ENCODE measurements around the gene MANEAL.
"Not testable (repeated sequence)": the region's sequence is repeated elsewhere in the genome, so short reads cannot be mapped to it uniquely, and the experiment has no call there.

The MANEAL gene

GRCh38 chr1:37764888-37765441 is 28.7 kb upstream of the MANEAL start, which contains the start of gene EPHA10:
TSS of gene EPHA10 (minus strand) at chr1:37765120. CDS start at chr1:37765066, 54 bp downstream.
- peaks cover 14% of the 10 kb centered on the region for H3K4me1 Mint-ChIP-seq (ENCODE audit: low read depth)
- H3K27me3 Mint-ChIP-seq, result peaks cover 51% of the 10 kb centered on the region

GRCh38 chr1:37765916-37766664 is 27.6 kb upstream of the MANEAL start:
- H3K27me3 Mint-ChIP-seq, result peaks cover 56% of the 10 kb centered on the region
- no peaks in the 10 kb centered on the region for H3K36me3 Mint-ChIP-seq
- H3K4me1 Mint-ChIP-seq (ENCODE audit: low read depth), result peaks cover 14% of the 10 kb centered on the region
- peaks cover 4% of the 10 kb centered on the region for H3K9me3 Mint-ChIP-seq (ENCODE audit: low read depth)
- H3K27ac Mint-ChIP-seq, result no peak overlapping the region
- peak overlapping the region; percentile 23 for H3K4me3 Mint-ChIP-seq

More at GRCh38 chr1:37764888-37765441, 28.7 kb upstream of the MANEAL start, which contains the start of gene EPHA10:
- Mint-ChIP-seq H3K4me3 (peak within 1 kb of the TSS; percentile 23), H3K9me3 (ENCODE audit: low read depth) (peaks cover 4% of the 10 kb centered on the region), H3K36me3 (no peaks in the 10 kb centered on the region), H3K27ac (no peak within 1 kb of the TSS)

DNA sequence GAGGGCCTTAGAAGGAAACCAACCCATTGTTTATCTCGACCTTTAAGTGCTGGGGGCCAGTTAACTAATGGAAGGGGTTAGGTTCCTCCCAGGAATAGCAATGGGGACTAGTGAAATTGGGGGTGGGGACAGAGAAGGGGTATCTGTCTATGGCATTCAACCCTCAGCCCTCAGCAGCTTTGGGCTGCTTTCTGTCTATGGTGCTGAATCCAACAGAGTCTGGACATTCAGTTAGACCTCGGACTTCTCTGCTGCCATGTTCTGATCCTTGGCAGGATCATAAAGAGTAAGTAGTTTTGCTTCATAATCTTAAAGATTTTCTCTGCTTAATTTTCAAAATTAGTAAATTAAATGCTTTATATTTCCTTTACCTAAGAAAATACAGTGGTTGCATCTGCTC is 26.2 kb upstream of the MANEAL start:
- H3K27ac Mint-ChIP-seq, result no peak overlapping the region

GRCh38 chr1:37771440-37771839 is 22.2 kb upstream of the MANEAL start:
- not testable (repeated sequence) for H3K4me3 Mint-ChIP-seq; H3K4me1 Mint-ChIP-seq (ENCODE audit: low read depth); H3K9me3 Mint-ChIP-seq (ENCODE audit: low read depth); H3K36me3 Mint-ChIP-seq; H3K27ac Mint-ChIP-seq
- H3K27me3 Mint-ChIP-seq, result peaks cover 25% of the 10 kb centered on the region

More for the DNA sequence above, 26.2 kb upstream of the MANEAL start:
- H3K4me3 Mint-ChIP-seq, result no peak overlapping the region
- H3K9me3 Mint-ChIP-seq (ENCODE audit: low read depth), result peaks cover 4% of the 10 kb centered on the region
- H3K4me1 Mint-ChIP-seq (ENCODE audit: low read depth), result peaks cover 14% of the 10 kb centered on the region
- peaks cover 51% of the 10 kb centered on the region for H3K27me3 Mint-ChIP-seq
- no peaks in the 10 kb centered on the region for H3K36me3 Mint-ChIP-seq

DNA sequence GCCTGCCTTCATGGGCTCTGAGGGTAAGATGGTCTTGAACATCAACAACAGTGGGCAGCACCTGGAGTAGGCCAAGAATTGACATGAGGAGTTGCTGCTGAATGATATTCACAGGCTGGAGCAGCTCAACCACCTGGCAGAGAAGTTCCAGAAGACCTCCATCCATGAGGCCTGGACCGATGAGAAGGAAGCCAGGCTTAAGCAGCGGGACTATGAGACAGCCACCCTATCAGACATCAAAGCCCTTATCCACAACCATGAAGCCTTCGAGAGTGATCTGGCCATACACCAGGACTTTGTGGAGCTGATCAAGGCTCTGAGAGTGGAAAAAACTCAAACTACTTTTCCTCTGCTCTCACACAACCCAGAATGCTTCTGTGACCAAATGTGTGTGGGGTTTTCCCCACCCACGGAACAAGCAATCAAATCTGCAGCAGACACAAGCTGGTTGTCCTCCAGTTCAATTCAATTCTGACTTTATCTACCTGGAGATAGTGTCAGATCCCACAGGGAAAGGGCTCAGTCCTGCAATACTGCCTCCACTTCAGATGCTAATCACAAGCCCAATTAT is 16.6 kb upstream of the MANEAL start:
- no peaks in the 10 kb centered on the region for H3K36me3 Mint-ChIP-seq

GRCh38 chr1:37778654-37779053 is 15.0 kb upstream of the MANEAL start:
- Mint-ChIP-seq H3K9me3 (ENCODE audit: low read depth) (no peaks in the 10 kb centered on the region), H3K36me3 (no peaks in the 10 kb centered on the region), H3K27ac (no peak overlapping the region), H3K27me3 (peaks cover 3% of the 10 kb centered on the region), H3K4me3 (no peak overlapping the region), H3K4me1 (ENCODE audit: low read depth) (peaks cover 4% of the 10 kb centered on the region)

More for the DNA sequence above, 16.6 kb upstream of the MANEAL start:
- H3K9me3 Mint-ChIP-seq (ENCODE audit: low read depth), result no peaks in the 10 kb centered on the region
- no peak overlapping the region for H3K27ac Mint-ChIP-seq
- peaks cover 4% of the 10 kb centered on the region for H3K4me1 Mint-ChIP-seq (ENCODE audit: low read depth)
- no peak overlapping the region for H3K4me3 Mint-ChIP-seq
- H3K27me3 Mint-ChIP-seq, result peaks cover 3% of the 10 kb centered on the region

- Mint-ChIP-seq H3K9me3 (ENCODE audit: low read depth) (no peaks in the 10 kb centered on the region), H3K36me3 (no peaks in the 10 kb centered on the region), H3K27ac (no peak overlapping the region), H3K4me3 (no peak overlapping the region), H3K27me3 (peaks cover 9% of the 10 kb centered on the region), H3K4me1 (ENCODE audit: low read depth) (peaks cover under 1% of the 10 kb centered on the region)
Measured at GRCh38 chr1:37782491-37782890, 11.2 kb upstream of the MANEAL start.

- no peaks in the 10 kb centered on the region for H3K36me3 Mint-ChIP-seq
- no peaks in the 10 kb centered on the region for H3K9me3 Mint-ChIP-seq (ENCODE audit: low read depth)
- peaks cover 8% of the 10 kb centered on the region for H3K4me1 Mint-ChIP-seq (ENCODE audit: low read depth)
- no peak overlapping the region for H3K27ac Mint-ChIP-seq
- H3K27me3 Mint-ChIP-seq, result peaks cover 20% of the 10 kb centered on the region
- peak overlapping the region; percentile 47 for H3K4me3 Mint-ChIP-seq
Measured at GRCh38 chr1:37792943-37793686, 532 bp upstream of the MANEAL start.

DNA sequence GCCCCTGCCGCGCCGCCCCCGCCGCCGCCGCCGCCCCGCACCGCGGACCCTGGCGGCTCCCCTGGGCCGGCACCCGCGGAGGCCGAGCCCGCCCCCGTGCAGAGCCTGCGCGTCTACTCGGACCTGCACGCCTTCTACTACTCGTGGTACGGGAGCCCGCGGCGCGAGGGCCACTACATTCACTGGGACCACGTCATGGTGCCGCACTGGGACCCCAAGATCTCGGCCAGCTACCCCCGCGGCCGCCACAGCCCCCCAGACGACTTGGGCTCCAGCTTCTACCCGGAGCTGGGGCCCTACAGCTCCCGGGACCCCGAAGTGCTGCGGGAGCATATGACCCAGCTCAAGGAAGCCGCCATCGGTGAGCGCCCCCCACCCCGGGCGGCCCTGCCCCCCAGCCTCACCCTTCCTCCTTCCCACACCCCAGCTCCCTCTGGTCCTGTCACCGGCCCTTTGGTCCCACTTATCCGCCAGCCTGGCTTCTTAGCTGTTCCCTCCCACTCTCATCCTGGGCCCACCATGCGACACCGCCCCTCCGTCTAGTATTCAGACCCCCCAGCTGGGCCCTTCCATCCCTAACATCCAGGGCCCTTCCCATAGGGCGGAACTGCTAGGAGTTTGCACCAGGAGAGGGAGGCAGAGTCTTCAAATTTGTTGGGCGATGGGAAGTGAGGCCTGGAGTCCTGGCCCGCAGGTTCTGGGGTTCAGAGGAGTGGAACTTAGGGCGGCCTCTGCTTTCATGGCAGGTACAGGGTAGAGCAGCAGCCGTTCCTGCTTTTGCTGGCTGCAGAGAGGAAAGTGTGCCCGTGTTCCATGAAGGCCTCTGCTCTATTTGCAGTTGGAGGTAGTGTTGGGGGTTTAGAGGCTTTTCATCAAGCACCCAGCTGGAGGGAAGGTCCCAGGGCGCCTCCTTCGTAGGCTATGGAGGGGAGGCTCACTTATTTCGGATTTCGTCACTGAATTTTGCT is 1.0 kb downstream of the MANEAL start:
- Mint-ChIP-seq H3K36me3 (peaks cover 2% of the 10 kb centered on the region), H3K27me3 (peaks cover 17% of the 10 kb centered on the region), H3K4me1 (ENCODE audit: low read depth) (peaks cover 8% of the 10 kb centered on the region), H3K27ac (no peak overlapping the region), H3K9me3 (ENCODE audit: low read depth) (no peaks in the 10 kb centered on the region), H3K4me3 (peak overlapping the region; percentile 77)

GRCh38 chr1:37795340-37796125 is 1.9 kb downstream of the MANEAL start:
- Mint-ChIP-seq H3K36me3 (peaks cover 4% of the 10 kb centered on the region), H3K4me3 (peak overlapping the region; percentile 77), H3K27ac (no peak overlapping the region), H3K4me1 (ENCODE audit: low read depth) (peaks cover 8% of the 10 kb centered on the region), H3K27me3 (peaks cover 14% of the 10 kb centered on the region), H3K9me3 (ENCODE audit: low read depth) (no peaks in the 10 kb centered on the region)

GRCh38 chr1:37797750-37798345 is 4.2 kb downstream of the MANEAL start:
- H3K9me3 Mint-ChIP-seq (ENCODE audit: low read depth), result no peaks in the 10 kb centered on the region

DNA sequence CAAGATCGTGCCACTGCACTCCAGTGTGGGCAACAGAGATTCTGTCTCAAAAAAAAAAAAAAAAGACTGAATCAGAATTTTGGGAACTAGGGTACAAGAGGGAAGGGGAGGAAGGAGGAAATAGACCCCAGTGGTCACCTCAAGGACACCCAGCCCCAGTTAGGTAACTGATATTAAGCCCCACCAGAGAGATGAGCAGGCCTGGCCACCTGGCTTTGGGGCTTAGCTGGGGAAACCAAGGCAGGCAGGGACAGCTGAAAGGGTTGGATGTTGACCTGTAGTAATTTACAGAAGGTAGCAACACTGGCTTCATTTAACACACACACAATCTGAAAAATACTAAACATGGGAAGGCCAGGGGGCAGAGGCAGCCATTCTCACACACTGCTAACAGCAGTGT is 8.8 kb downstream of the MANEAL start:
- Mint-ChIP-seq H3K36me3 (peaks cover 10% of the 10 kb centered on the region), H3K27me3 (no peaks in the 10 kb centered on the region), H3K4me1 (ENCODE audit: low read depth) (peaks cover 26% of the 10 kb centered on the region), H3K27ac (no peak overlapping the region), H3K9me3 (ENCODE audit: low read depth) (no peaks in the 10 kb centered on the region), H3K4me3 (no peak overlapping the region)

More at GRCh38 chr1:37797750-37798345, 4.2 kb downstream of the MANEAL start:
- no peaks in the 10 kb centered on the region for H3K27me3 Mint-ChIP-seq
- H3K4me1 Mint-ChIP-seq (ENCODE audit: low read depth), result peaks cover 8% of the 10 kb centered on the region
- H3K4me3 Mint-ChIP-seq, result no peak overlapping the region
- peaks cover 8% of the 10 kb centered on the region for H3K36me3 Mint-ChIP-seq
- H3K27ac Mint-ChIP-seq, result no peak overlapping the region

- Mint-ChIP-seq H3K27me3 (no peaks in the 10 kb centered on the region), H3K4me3 (peak overlapping the region; percentile 90), H3K4me1 (ENCODE audit: low read depth) (peaks cover 40% of the 10 kb centered on the region), H3K27ac (peak overlapping the region; percentile 83), H3K9me3 (ENCODE audit: low read depth) (no peaks in the 10 kb centered on the region), H3K36me3 (peaks cover 9% of the 10 kb centered on the region)
Measured at GRCh38 chr1:37807220-37807554, 13.5 kb downstream of the MANEAL start.

All from activated naive CD8-positive, alpha-beta T cell (primary cell).